Stimulated activated CD4-positive, alpha-beta T cell treated with anti-CD3 and anti-CD28 coated beads, Interleukin-4, amount 100 ng/mL, for 48 hours (primary cell): ENCODE results near the gene C11orf24.
A peak's percentile ranks its signal among the peaks of the same experiment; 100 is the strongest.
"Not testable (repeated sequence)": the region's sequence is repeated elsewhere in the genome, so short reads cannot be mapped to it uniquely, and the experiment has no call there.

Experiments used
- DNase-seq, 2 donors: peaks; one replicate each; pipeline ENCODE4 v3.0.0-alpha.2; 2020; ENCODE audit warnings: low read depth in 2 of 2

C11orf24 gene

GRCh38 chr11:68251765-68252164, 20.0 kb downstream of the C11orf24 start:
- DNase-seq, result no peak

- not testable (repeated sequence) for DNase-seq
Observed at GRCh38 chr11:68244912-68245311, 26.9 kb downstream of the C11orf24 start.

GRCh38 chr11:68243847-68244246, 27.9 kb downstream of the C11orf24 start:
- not testable (repeated sequence) for DNase-seq

- DNase-seq, result no peak
Observed at GRCh38 chr11:68242616-68243015, 29.2 kb downstream of the C11orf24 start.

- no peak for DNase-seq
Observed at GRCh38 chr11:68231621-68232020, 40.2 kb downstream of the C11orf24 start.

- no peak for DNase-seq
Observed at GRCh38 chr11:68229601-68230000, 42.2 kb downstream of the C11orf24 start.

GRCh38 chr11:68226421-68226820, 45.4 kb downstream of the C11orf24 start:
- no peak for DNase-seq

- DNase-seq, result no peak
Observed at GRCh38 chr11:68224606-68225005, 47.2 kb downstream of the C11orf24 start.

GRCh38 chr11:68223275-68223674, 48.5 kb downstream of the C11orf24 start:
- no peak for DNase-seq

GRCh38 chr11:68221406-68221805, 50.4 kb downstream of the C11orf24 start:
- no peak for DNase-seq

- no peak for DNase-seq
Observed at GRCh38 chr11:68216171-68216938, 55.4 kb downstream of the C11orf24 start.

- DNase-seq, result no peak
Observed at GRCh38 chr11:68215524-68216170, 56.1 kb downstream of the C11orf24 start.

GRCh38 chr11:68215087-68215445, 56.7 kb downstream of the C11orf24 start:
- DNase-seq, result peak; percentile 34 to 41

- no peak for DNase-seq
Observed at GRCh38 chr11:68214173-68215086, 57.3 kb downstream of the C11orf24 start.

- peak; percentile 67 to 77 for DNase-seq
Observed at GRCh38 chr11:68213555-68214172, 58.1 kb downstream of the C11orf24 start.

GRCh38 chr11:68213135-68213515, 58.6 kb downstream of the C11orf24 start, which contains the start of gene KMT5B:
TSS of gene KMT5B (minus strand) at chr11:68213296. CDS start at chr11:68190076, 23,220 bp downstream.
- DNase-seq, result no peak

- peak in 1 of 2 donors; percentile 45 for DNase-seq
Observed at GRCh38 chr11:68212421-68213134, 59.2 kb downstream of the C11orf24 start.

- no peak for DNase-seq
Observed at GRCh38 chr11:68211546-68211945, 60.2 kb downstream of the C11orf24 start.
